ENCODE data around the gene C16orf87. TPM values are rescaled to one million over a fixed set of nuclear protein-coding genes. Genes with fewer than 3 reads are reported as not detected.

Gene C16orf87
- total RNA-seq, 1 donor from 2014 or later = 18.9 TPM

DNA sequence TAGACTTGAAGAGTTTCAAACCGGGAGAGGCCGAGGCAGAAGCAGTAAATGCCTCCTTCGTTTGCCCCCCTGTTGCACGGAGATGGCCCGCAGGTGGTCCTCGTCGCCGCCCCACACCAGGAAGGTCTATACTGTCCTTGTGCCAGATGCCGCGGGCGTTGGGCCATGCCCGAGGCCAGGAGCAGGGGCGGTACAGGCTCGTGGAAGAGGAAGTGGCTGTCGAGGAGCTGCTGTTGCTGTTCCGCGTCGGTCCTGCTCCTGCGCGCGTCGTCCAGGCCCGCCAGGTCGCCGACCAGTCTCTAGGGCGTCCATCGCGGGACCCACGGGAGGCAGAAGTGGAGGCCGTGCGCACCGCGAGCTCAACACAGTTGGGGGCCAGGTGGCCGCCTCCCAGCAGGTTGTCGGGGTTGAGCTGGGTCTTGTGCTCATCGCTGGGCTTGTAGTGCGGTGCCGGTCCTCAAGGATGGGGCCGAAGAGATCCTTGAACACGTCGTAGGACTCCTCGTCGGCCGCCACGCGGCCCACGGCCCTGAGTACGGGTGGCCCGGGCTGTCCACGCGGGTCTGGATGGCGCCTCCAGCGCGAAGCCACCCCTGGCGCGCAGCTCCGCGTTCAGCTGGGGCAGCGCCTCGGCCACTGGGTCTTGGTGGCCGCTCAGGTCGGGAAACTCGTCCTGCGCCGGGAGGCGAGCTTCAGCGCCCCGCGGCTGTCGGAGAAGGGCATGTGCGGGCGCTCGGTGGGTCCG is 13.1 kb upstream of the C16orf87 start:
- intact Hi-C loops (cut with micrococcal nuclease) = no loop called here

DNA sequence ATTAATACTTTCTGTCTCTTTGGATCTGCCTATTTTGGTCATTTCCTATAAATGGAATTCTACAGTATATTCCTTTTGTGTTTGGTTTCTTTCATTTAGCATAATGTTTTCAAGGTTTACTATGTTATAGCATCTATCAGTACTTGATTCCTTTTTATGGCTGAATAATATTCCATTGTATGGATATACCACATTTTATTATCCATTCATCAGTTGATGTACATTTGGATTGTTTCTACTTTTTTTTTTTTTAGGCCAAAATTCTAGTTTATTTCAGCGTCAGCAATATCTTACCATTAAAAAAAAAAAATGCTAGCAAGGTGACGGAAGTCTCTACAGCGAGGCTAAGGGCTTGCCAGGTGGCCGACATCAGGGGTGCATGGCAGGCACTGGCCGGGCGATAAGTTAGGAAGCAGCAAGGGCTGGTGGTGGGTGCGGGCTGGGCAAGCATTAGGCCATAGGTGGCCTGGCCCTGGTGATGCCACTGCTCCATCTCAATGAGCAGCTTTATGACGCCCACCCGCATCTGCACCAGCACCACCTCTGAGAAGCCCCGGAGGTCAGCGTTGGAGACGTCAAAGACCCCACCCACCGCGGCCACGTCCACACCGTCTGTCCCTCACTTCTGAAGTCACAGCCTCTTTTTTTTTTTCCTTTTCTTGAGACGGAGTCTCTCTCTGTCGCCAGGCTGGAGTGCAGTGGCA is 11.4 kb upstream of the C16orf87 start:
- intact Hi-C loops (cut with micrococcal nuclease) = no loop called here

DNA sequence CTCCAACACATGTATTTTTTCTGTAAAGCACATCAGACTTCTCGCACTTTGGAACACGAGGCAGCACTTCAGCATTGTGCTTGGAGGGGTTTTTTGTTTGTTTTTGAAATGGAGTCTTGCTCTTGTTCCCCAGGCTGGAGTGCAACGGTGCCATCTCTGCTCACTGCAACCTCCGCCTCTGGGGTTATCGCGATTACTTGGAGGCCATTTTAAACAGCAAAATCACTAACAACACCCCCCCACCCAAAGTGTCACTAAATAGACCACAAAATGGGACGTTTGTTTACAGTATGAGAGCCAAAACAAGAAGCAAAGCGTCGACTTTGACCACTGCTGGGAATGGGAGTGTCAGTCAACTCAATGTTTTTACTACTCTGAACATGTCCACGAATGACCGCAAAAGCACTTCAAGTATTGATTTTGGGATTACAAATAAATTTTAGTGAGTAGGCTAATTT is 9.0 kb upstream of the C16orf87 start:
- intact Hi-C loops (cut with micrococcal nuclease) = no loop called here

DNA sequence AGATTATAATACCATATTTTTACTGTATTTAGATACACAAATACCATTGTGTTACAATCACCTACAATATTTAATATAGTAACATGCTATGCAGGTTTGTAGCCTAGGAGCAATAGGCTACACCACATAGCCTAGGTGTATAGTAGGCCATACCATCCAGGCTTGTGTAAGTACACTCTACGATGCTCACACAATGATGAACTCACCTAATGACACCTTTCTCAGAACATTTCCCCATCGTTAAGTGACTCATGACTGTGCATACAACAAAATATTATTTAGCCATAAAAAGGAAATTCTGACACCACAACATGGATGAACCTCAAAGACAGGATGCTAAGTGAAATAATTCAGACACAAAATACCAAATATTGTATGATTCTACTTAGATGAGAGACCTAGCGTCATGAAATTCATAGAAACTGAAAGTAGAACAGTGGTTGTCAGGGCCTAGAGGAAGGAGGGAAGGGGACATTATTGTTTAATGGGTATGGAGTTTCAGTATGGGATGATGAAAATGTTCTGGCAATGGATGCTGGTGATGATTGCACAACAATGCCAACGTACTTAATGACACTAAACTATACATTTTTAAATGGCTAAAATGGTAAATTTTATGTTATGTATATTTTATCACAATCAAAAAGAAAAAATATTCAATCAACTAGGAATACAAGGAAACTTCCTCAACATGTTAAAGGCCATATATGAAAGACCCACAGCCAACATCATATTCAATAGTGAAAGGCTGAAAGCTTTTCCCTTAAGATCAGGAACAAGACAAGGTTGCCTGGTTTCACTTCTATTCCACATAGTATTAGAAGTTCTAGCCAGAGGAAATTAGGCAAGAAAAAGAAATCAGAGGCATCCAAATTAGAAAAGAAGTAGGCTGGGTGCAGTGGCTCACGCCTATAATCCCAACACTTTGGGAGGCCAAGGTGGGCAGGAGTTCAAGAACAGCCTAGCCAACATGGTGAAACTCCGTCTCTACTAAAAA is 5.9 kb upstream of the C16orf87 start:
- intact Hi-C loops (cut with micrococcal nuclease) = no loop called here

DNA sequence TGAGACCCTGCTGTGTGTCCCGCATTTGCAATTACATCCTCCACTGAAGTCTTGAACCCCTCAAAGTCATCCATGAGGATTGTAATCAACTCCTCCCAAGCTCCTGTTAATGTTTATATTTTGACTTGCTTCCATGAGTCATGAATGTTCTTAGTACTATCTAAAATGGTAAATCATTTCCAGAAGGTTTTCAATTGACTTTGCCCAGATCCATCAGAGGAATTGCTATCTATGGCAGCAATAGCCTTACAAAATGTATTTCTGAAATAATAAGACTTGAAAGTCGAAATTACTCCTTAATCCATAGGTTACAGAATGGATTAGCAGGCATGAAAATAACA is 2.5 kb upstream of the C16orf87 start:
- intact Hi-C loops (cut with micrococcal nuclease) = no loop called here

DNA sequence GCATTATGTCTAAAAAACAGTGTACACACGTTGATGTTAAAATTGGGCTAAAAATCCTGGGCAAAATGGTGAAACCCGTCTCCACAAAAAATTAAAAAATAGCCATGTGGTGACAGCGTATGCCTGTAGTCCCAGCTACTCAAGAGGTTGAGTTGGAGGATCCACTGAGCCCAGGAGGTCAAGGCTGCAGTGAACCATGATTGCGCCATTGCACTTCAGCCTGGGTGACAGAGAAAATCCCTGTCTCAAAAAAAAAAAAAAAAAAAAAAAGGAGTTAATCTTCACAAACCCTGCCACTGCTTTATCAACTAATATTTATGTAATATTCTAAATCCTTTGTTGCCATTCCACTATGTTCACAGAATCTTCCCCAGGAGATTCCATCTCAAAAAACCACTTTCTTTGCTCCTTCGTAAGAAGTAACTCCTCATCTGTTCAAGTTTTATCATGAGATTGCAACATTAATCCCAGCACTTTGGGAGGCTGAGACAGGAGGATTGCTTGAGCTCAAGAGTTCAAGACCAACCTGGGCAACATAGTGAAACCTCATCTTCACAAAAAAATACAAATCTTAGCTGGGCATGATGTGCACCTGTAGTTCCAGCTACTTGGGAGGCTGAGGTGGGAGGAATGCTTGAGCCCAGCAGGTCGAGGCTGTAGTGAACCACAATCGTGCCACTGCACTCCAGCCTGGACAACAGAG is 1.9 kb upstream of the C16orf87 start:
- intact Hi-C loops (cut with micrococcal nuclease) = no loop called here

DNA sequence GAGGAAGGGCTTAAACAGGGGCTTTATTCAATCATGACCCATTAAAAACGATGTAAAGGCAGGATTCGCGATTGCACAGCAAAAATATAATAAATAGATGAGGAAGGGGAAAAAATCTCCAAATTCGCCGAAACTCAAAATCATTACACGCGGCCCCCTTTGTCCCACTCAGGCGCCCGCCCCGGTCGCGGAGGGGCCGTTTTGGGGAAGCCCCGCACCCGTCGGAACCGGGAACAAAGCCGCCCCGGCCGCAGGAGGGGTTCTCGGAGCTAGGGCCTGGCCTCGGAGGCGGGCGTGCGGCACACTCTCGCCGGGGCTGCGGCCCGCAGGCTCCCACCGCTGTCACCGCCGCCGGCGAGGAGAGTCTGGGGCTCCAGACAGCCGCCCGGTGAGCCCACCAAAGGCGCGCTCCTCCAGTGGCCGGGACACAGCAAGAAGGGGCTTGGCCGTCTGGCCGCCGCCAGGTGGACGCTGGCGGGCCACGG is 521 bp downstream of the C16orf87 start:
- intact Hi-C loops (cut with micrococcal nuclease) = no loop called here

DNA sequence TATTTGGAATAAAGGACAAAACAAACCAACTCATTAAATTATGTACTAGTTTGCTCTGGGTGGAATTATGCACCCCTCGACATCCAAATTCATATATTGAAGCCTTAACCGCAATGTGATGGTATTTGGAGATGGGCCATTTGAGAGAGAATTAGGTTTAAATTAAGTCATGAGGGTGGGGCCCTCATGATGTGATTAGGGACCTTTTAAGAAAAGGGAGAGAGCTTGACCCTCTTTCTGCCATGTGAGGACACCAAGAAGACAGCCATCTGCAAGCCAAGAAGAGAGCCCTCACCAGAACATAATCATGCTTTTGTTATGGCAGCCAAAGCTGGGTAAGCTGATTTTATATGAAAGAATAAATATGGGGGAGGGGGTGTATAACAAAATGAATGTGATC is 2.0 kb downstream of the C16orf87 start:
- intact Hi-C loops (cut with micrococcal nuclease) = loop anchor here (1.0 to 10.0 kb wide), 3 partner anchors 14 to 1416 kb away; partner anchors contain the start of genes ABCC11 and LONP2

DNA sequence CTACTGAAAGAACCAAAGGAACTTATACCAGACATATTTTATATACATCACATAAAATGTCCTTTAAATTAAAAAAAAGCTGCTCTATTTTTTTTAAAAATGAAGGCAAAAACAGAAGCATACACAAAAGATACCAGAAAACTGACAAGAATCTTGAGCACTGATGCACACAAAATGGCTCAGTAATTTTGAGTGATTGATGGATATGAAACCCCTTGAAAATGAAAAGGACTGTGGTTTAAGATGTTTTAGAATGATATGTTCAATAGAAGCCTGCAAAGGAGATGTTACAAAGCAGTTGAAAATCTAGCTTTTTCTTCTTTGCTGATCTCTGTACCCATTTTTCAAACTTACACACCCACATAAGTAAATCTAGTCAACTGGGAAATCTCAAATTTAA is 2.7 kb downstream of the C16orf87 start:
- intact Hi-C loops (cut with micrococcal nuclease) = loop anchor here (10.0 kb wide), 1 partner anchor 1417 kb away; the partner anchor contains the start of genes ABCC11 and LONP2

DNA sequence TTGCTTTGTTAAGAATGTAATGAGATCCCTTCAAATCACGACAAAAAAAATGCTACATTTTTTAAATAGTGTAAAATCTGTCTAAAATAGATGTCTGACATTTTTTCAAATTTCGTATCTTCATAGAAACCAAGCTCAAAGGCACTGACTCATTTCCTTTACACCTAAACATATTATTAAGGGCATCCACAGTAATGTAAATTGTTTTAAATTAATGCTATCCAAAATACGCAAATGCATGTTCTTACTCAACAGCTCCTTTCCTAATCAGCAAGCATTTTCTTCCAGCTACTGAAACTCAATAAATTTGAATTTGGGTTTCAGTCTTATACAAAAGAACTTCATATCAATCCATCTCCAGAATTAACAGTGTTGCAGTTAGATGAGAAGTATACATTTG is 4.3 kb downstream of the C16orf87 start:
- intact Hi-C loops (cut with micrococcal nuclease) = loop anchor here (10.0 kb wide), 1 partner anchor 1418 kb away; the partner anchor contains the start of genes ABCC11 and LONP2

DNA sequence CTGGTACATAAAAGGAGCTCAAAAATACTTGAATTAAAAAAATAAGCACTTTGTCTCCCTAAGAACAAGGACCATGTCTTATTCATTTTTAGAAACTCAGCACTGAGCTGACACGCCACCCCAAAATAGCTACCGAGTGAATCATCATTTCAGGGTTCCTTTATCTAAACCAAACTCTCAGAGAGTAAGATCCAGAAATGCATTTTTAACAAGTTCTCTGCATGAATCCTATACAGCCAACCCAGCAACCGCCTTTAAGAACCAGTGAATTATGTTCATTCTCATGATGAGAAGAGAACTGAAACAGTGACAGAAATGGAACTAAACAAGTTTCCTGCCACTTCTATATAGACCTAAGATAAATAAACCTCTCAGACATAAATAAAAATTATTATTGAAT is 8.7 kb downstream of the C16orf87 start:
- intact Hi-C loops (cut with micrococcal nuclease) = loop anchor here (1.0 to 10.0 kb wide), 2 partner anchors 9 to 1423 kb away; partner anchors contain the start of genes ABCC11 and LONP2

DNA sequence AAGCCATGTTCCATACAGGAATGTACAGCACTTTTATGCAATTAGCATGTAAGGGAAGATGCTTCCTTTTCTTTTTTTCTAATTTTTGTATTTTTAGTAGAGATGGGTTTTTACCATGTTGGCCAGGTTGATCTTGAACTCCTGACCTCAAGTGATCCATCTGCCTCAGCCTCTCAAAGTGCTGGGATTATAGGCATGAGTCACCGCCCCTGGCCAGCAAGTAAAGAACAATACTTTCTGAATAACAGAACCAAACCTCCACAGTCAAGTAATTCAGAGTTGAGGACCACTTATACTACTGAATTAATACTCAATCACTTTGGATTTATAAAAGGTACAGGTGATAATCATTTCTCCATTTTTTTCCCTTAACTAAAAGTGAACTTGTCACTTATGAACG is 13.0 kb downstream of the C16orf87 start:
- intact Hi-C loops (cut with micrococcal nuclease) = no loop called here

DNA sequence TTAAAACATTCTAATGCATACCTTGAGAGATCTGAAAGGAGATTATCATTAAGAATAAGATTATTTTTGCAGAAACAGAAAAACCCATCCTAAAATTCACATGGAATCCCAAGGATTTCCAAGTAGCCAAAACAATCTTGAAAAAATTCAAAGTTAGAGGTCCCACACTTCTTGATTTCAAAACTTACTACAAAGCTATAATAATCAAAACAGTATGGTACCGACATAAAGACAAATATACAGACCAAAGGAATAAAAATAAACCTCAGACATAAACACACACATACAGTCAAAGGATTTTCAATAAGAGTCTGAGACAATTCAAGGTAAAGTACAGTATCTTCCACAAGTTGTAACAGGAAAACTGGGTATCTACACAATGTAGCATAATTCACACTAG is 16.2 kb downstream of the C16orf87 start:
- intact Hi-C loops (cut with micrococcal nuclease) = loop anchor here (1.0 kb wide), 1 partner anchor 15 kb away; no protein-coding TSS in a partner anchor

DNA sequence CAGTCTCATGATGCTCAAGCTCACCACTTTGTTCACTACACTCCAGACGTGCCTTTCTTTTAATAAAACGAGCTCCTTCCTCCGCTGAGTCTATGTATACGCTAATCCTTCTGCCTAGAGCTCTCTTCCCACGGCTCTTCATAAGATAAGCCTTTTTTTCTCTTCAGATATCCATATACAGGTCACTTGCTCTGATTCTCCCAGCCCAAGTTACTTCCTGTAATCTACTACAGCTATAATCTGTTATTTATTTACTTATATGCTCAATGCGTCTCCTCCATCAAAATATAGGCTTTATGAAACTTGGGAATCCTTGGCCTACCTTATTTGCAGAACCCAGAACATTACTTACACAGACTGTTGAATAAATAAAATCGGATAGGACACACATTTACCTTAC is 17.4 kb downstream of the C16orf87 start:
- intact Hi-C loops (cut with micrococcal nuclease) = loop anchor here (1.0 kb wide), 1 partner anchor 9 kb away; no protein-coding TSS in a partner anchor

DNA sequence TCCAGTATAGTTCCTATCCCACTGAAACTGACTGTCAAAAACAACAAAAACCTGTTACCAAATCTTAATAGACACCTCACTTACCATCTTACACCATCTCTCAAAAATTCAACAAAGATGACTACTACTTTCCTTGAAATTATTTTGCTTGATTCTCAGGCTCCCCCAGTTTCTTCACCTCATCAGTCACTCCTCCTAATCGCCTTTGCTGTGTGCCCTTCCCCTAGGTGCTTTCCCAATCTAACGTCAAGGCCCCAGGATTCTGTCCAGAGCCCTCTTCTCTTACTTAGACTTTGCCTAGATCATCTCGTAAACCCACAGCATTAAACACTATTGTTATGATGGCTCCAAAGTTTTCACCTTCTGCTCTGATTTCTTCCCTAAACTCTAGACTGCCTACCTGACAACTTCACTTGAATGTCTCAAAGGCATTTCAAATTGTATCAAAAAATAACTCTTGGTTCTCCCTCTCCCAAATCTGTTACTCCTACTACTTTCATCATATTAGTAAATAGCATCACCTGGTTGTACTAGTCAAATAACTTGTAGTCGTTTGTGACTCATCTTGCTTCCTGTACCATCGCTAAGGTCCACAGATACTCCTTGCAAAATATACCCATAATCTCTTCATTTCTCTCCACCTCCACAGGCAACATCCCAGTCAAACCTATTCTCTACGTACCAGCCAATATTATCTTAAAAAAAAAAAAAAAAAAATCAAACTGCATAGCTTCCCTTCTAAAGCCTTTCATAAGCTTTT is 18.0 kb downstream of the C16orf87 start:
- intact Hi-C loops (cut with micrococcal nuclease) = loop anchor here (1.0 kb wide), 1 partner anchor 9 kb away; no protein-coding TSS in a partner anchor

DNA sequence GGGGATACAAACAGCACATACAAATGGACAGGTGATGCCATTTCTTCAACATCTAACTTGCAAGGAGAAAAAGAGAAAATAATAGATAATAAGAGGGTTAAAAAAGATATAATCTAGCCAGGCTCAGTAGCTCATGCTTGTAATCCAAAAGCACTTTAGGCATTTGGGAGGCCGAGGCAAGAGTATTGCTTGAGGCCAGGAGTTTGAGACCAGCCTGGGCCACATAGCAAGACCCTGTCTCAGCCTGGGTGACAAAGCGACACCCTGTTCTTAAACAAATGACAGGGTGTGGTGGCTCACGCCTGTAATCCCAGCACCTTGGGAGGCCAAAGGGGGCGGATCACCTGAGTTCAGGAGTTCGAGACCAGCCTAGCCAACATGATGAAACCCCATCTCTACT is 19.3 kb downstream of the C16orf87 start:
- intact Hi-C loops (cut with micrococcal nuclease) = no loop called here

DNA sequence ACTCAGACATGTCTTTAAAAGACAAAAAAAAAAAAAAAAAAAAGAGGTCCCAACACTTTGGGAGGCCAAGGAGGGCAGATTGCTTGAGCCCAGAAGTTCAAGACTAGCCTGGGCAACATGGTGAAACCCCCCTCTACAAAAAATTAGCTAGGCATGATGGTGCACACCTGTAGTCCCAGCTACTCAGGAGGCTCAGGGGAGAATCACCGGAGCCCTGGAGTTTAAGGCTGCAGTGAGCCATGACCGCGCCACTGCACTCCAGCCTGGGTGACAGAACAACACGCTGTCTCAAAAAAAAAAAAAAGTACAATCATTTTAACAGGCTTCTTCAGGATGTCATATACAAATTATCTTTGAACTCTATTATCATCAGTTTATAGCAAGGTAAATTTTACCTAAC is 22.0 kb downstream of the C16orf87 start:
- intact Hi-C loops (cut with micrococcal nuclease) = no loop called here

DNA sequence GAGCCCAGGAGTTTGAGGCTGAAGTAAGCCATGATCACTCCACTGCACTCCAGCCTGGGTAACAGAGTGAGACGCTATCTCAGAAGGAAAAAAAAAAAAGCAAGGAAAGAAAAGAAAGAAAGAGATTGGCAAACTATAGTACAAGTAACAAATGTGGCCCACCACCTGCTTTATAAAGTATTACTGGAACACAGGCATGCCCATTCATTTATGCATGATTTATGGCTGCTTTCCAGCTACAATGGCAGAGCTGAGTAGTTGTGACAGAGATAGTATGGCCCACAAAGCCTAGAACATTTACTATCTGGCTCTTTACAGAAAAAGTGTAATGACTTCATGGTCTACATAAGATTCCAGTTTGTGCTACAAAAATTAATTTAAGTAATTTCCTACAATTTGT is 23.6 kb downstream of the C16orf87 start:
- intact Hi-C loops (cut with micrococcal nuclease) = no loop called here

DNA sequence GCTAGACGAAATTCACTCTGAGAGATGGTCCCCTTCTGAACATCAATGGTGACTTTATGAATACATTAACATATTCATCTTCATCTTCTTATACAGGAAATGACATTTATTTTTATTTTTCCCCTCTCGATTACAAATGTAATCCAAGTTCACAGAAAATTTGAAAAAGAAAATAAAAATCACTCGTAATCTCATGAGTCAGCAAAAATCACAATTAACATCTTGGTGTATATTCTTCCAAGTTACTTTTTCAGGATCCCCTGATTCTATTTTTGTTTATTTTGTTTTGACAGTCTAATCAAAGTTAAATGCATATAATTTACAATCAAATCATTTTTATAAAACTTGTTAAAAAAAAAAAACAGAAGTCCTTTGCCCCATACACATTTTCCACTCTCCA is 27.6 kb downstream of the C16orf87 start:
- intact Hi-C loops (cut with micrococcal nuclease) = no loop called here
